Astrocyte of the spinal cord (primary cell): ENCODE results near the gene PRKCE.

Experiments
- DNase-seq: peaks from one replicate; pipeline ENCODE4 v3.0.0; 2011; ENCODE audit warnings: low read depth, low spot score
- H3K4me3 ChIP-seq: 2 replicates; pipeline ENCODE4 v1.5.1; 2011; ENCODE audit warnings: low read depth, mild to moderate bottlenecking, low read length, moderate library complexity
- CTCF ChIP-seq: IDR thresholded peaks from 2 replicates; pipeline ENCODE4 v1.5.1; 2012; ENCODE audit warnings: low read depth, mild to moderate bottlenecking, low read length, inconsistent platforms
- in situ Hi-C: cut with HindIII; loops from 2 replicates; pipeline ENCODE4 v1.10.0; 2017; ENCODE audit warnings: low sequenced_read_pairs

PRKCE gene

GRCh38 chr2:45629971-45630370 lies 21.5 kb upstream of the PRKCE start:
- DNase-seq = no peak
- TF ChIP-seq CTCF = no peak
- in situ Hi-C loops = no loop called here
- H3K4me3 ChIP-seq = no peak overlapping the region

- no peak for DNase-seq
- no peak for TF ChIP-seq CTCF
- in situ Hi-C loops = no loop called here
- H3K4me3 ChIP-seq = no peak overlapping the region
Measured at GRCh38 chr2:45631319-45631718, 20.2 kb upstream of the PRKCE start.

GRCh38 chr2:45631955-45632354 lies 19.5 kb upstream of the PRKCE start:
- TF ChIP-seq CTCF = no peak
- no peak overlapping the region for H3K4me3 ChIP-seq
- DNase-seq = no peak
- in situ Hi-C loops = no loop called here

GRCh38 chr2:45634223-45634622 lies 17.3 kb upstream of the PRKCE start:
- in situ Hi-C loops = no loop called here
- no peak for DNase-seq

GRCh38 chr2:45636008-45636407 lies 15.5 kb upstream of the PRKCE start:
- DNase-seq = no peak
- TF ChIP-seq CTCF = no peak
- in situ Hi-C loops = no loop called here
- H3K4me3 ChIP-seq = no peak overlapping the region

More at GRCh38 chr2:45634223-45634622, 17.3 kb upstream of the PRKCE start:
- TF ChIP-seq CTCF = no peak
- H3K4me3 ChIP-seq = no peak overlapping the region

- peak; percentile 69 for DNase-seq
- H3K4me3 ChIP-seq = no peak overlapping the region
- no peak for TF ChIP-seq CTCF
- in situ Hi-C loops = no loop called here
Measured at GRCh38 chr2:45637440-45637839, 14.0 kb upstream of the PRKCE start.

GRCh38 chr2:45640576-45640975 lies 10.9 kb upstream of the PRKCE start:
- TF ChIP-seq CTCF = no peak
- DNase-seq = no peak
- H3K4me3 ChIP-seq = no peak overlapping the region
- in situ Hi-C loops = no loop called here
